SIG-M5 treated with dmso at 0.1 percent for 504 hours (cell line): Measurements from ENCODE around the gene UTP14A.

Experiments
- DNase-seq: peaks from one replicate; lab custom pipeline; 2025; ENCODE audit not compliant: unreplicated experiment; lab: John Stamatoyannopoulos, UW

Gene UTP14A

DNA sequence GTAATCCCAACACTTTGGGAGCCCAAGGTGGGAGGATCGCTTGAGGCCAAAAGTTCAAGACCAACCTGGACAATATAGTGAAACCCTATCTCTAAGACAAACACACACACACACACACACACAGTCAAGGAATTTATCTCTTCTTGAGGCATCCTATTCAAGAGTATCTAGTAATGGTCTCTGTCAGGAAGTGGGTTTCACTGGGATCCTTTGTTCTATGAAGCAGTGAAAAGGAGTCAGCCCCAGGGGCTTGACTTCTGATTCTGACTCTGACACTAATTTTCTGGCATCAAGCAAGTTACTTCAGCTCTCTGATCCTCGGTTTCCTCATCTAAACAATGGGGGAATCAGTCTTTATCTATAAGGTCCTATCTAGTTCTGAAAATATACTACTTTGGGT lies 34.8 kb downstream of the UTP14A start:
- DNase-seq = no peak

DNA sequence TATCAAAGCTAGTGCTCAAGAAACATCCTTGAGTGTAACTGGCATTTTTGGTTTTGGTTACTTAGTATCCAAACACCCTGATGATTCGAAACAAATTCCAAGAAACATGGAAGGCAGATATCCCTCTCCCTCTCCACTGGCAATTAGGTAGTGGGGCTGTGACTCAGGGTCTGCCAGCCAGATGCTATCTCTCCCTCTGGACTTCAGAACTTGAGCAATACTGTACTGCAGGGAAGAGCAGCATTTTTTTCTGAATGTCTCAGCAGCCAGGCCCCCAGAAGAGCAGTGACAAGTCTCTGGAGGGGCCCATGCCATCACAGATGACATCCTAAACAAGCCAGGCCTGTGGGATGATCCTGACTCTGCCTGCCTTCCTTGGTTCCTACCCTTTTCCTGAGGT lies 39.2 kb downstream of the UTP14A start:
- DNase-seq = no peak

DNA sequence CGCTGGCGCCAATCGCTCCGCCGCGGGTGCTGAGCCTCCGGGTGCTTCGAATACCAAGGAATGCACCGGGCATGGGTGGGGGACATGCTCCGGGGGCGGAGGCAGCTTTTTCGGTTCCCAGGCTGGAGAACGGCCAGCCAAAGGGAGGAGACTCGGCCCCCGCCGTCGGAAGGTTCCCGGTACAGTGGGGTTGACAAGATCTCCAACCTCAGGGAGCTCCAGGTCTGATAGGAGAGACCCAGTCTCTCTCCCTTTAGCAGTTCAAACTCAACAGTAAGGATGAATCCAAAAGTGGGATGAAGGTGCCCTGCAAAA lies 47.3 kb downstream of the UTP14A start:
- no peak for DNase-seq

DNA sequence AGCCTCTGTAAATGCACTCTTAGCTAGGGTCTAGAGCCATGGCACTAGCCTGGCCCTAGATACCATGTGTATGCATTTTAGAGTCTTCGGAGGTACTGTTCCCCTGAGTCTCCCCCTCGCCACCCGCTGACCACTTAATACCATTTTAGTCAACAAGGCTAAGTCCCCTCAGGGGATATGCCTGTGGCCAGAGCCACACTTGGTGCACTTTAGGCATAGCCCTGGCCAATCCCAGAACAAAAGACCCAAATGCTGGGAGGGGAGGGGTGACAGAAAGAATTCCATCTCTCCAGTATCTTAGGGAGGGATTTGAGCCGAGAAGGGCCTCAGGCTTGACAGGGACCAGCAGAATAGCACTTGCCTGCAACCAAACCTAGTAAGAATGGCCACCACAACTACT lies 47.9 kb downstream of the UTP14A start:
- DNase-seq = no peak

DNA sequence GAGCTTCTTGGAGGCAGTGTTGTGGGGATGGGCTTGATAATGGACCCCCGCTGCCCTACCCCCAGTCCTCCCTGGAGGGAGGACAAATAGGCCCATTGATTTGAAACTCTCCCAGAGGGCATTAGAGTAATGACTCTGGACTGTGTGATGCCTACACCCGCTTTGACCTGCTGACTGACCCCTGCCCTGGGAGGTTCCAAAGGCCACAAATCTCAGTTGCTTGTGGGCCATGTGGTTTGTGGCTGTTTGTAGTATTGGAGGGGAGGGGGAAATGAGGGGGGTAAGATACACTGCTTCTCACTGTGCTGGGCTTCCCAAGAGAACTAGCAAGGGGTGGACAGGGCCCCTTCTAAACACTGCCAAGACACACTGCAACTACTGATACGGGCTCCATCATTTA lies 48.8 kb downstream of the UTP14A start:
- DNase-seq = no peak

DNA sequence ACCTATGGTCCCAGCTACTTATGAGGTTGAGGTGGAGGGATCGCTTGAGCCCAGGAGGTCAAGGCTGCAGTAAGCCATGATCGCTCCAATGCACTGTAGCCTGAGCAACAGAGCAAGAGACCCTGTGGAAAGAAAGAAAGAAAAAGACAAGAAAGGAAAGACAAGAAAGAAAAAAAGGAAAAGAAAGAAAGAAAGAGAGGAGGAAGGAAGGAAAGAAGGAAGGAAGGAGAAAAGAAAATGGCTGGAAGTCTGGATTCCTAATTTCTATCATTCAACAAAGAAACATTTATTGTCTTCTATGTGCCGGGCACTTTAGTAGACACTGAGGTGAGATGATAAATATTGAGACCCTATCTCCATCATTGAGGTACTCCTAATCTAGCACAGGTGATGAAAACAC lies 49.7 kb downstream of the UTP14A start:
- no peak for DNase-seq

DNA sequence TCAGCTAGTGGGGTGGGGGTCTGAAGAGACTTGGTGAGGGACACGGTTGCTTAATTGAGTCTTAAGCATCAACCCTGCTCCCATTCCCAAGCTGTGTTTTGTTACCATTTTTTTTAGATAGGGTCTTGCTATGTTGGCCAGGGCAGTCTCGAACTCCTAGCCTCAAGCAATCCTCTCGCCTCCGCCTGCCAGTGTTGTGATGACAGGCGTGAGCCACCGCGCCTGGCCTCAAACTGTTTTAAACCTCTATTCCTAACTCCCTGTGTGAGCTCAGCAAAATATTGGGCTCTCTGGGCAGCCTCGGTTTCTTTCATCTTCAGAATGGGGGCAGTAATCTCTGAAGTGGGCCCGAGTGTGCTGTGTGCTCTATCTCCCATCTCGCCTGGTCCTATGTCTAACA lies 50.2 kb downstream of the UTP14A start:
- no peak for DNase-seq

DNA sequence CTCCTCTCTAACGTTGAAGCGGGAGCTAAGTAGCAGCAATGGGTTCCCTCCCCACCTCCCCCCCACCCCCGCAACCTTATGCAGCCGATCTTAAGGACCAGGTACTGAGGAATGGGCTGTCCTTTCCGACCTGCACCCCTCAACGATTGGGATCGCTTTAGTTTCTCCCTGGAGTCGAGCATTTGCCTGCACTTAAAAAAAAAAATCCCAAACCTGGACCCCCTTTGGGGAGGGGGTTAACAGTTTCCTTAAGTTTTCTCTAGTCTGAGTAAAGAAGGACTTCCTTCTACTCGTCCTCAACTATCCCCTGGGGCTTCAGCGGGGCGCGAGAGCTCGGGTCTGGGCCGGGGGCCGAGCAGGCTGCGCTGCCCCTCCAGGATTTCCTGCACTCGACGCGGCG lies 50.8 kb downstream of the UTP14A start:
- no peak for DNase-seq

DNA sequence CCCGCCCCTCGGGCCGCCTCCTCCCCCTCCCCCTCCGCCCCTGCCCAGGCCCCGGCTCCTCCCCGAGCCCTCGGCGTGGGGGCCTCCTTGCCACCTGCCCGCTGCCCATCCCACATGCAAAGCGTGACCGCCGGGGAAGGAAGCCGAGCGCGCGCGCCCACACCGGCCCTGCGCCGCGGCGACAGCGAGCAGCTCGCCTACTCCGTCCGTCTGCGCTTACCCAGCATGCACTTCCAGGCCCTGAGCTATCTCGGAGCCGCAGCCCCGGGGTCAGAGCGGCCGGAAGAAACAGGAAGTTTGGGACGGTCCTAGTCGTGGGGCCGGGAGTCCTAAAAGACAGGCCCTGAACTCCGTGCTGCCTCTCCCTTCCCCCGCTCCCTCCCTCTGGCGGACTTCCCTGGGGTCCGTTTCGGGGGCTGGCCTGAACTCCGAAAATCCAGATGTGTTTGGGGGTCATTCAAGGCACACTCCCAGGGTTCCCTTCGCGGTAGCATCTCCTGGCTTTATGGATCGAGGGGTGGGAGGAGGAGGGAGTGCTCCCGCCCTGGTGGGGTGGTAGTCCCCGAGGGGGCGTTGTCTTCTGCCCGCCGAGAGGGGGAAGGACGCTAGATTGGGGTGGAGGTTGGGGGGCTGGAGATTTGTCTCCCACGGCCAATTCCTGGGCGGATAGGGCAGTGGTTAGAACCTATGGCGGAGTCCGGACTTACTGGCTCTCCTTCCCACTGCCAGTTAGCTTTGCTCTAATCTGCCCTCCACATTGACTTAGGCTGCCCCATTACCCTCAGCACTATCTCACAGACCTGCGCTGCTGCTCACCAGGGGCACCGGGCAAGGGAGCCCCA lies 51.5 kb downstream of the UTP14A start:
- DNase-seq = peak; percentile 58

DNA sequence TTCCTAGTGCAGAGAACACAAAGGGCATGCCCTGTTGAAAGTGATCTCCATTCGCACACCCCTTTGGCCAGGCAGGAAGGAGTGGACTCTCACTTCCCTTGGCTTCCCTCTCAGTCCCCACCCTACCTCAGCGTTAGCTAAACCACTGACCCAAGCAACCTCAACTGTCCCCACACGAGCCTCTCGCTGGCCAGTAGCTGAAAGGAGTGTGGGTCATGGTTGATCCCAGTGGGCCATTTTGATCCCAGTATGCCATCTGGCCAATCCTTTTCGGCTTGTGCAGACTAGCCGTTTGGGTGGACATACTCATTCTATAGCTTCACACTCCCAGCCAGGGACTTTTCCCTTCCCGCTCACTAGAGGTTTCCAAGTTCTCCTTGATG lies 52.1 kb downstream of the UTP14A start:
- DNase-seq = no peak

DNA sequence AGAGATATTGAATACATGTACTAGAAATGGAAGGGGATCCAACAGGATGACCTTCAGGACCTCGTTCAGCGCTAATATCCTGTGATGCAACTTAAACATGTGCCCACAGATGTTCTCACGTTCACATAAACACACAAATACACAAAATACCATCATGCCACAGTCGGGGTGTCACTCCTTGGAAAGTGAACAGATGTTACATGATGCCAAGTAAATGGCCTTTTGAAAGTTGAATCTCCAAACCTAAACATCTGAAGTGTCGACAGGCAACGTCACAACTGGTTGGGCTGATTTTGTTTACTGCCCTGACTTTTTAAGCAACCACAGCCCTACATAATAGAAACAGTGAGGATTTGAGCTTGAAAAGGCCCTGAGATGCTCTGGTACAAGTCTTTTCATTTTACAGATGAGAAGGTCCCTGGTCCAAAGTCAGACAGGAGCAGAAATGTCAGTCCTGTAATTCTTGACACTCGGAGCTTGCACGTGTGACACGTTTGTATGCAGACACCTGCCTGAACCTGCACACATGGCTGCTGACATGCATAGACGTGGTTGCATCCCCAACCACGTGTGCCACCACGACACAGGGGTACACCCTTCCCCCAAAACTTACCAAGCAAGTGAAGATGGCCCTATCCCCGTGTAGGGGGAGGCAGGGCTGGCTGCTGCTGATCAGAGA lies 53.0 kb downstream of the UTP14A start:
- DNase-seq = no peak

DNA sequence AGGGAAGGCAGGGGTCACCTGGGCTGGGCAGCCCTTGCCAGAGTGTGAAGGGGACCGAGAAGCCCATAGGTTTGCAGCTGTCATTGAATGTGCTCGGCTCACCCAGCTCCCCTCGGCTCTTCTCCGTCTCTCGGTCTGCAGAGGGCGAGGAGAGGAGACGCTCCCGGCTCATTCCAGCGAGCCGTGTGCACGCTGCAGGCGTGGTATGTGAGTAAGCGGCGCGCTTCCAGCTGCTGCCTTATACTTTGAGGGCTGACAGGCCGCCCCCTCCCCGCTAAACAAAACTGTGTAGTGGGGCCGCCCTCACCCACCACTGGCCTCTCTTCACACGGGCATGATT lies 53.5 kb downstream of the UTP14A start:
- no peak for DNase-seq

DNA sequence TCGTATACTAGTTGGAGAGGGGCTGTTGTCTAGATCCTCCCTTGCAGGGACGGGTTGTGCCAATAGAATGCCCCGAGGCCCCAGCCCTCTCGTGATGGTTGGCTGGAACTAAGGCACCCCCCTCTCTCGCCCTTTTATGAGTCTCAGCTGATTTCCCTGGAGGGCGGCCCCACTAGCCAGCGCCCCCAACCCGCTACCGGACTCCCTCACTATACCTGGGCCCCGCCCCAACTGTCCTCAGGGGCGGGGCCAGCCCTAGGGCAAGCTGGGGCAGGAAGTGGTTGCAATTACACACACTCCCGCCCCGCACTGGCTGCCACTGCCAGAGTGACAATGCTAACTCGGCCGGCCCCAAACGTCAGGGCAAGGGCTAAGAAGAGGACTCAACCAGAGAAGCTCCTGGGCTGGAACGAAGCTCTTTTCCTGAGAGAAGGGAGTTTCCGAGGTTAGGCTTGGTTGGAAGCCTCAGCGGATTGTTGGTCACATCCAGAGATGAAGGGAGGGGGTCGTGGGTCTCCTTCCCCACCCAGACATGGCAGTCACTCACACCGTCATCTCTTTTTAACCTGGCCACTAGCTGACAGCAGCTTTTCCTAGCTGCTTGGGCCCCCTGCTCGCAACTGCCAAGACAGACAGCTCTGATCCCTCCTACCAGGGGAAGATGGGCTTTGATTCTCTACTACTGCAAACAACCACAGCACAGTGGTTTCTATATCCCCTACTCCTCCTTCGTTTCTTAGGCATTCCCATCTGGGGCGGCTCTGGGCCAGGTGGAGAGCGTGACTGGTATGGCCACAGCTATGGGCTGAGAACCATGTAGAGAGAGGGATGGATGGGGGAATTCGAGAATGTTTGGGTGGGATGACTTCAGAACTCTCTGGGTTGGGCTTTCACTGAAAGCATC lies 55.5 kb downstream of the UTP14A start:
- peak; percentile 59 for DNase-seq

DNA sequence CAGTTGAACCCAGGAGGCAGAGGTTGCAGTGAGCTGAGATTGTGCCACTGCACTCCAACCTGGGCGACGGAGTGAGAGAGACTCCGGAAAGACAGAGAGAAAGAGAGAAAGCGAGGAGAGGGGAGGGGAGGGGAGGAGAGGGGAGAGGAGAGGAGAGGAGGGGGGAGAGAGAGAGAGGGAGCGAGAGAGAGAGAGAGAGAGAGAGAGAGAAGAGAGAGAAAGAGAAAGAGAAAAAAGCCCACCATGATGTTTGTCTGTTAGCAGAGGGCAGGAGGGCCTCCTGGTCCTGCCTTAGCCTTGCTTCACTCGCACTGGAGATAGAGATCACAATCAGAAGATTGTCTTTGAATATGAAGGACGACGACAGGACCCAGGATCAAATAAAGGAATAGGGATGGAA lies 57.8 kb downstream of the UTP14A start:
- no peak for DNase-seq

DNA sequence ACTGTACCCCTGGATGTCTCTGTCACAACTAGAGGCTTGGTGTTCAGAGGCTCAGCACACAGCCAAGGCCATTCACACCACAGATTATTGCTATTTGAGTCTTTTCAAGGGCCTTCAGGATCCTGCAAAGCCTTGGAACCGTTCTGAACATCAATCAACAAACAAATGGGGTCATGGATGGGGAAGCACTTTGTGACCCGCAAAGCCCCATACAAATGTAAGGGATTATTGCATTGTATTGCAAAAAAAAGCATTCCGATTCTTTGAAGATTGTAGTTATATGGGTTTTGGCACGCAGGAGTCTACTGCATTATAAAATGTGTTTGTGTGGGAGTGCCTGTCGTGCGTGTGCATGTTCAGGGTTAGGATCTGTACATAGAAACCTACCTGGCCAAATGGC lies 59.2 kb downstream of the UTP14A start:
- no peak for DNase-seq

DNA sequence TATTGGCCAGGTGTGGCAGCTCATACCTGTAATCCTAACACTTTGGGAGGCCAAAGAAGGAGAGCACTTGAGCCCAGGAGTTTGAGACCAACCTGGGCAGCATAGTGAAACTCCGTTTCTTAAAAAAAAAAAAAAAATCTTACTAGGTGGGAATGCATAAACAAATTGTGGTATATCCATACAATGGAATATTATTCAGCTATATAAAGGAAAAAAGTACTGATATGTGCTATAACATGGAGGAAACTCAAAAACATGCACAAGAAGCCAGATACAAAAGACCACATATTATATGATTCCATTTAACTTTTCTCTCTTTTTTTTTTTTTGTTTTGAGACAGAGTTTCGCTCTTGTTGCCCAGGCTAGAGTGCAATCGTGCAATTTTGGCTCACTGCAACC lies 63.0 kb downstream of the UTP14A start:
- DNase-seq = no peak

DNA sequence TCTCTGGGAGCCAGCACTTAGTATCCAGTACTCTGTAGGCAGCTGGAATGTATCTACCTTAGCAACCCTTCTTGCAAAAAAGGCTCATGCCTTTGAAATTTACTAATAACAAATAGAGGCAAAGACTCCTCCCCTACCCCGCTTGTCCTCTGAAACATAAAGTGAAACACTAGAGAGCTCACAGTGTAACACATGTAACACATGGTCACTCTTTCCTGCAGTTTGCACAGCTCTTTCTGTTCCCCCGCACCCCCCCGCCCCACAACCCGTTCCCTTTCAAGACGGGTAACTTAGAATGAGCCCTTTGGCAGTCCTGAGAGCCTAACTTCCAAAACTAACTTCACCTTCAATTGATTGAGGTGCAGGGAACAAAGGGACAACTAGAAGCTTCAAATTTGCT lies 70.5 kb downstream of the UTP14A start:
- no peak for DNase-seq
